Erythroblast (primary cell): Measurements from ENCODE around the gene NPB.
A peak's percentile ranks its signal among the peaks of the same experiment; 100 is the strongest.
"Not testable (repeated sequence)": the region's sequence is repeated elsewhere in the genome, so short reads cannot be mapped to it uniquely, and the experiment has no call there.

Source experiments
- DNase-seq, 2 experiments: peaks; one replicate each; lab custom pipeline; 2025; lab: John Stamatoyannopoulos, UW
- GATA1 ChIP-seq: IDR thresholded peaks from 2 replicates; pipeline ENCODE4 v1.6.1; 2011; ENCODE audit warnings: low read depth, mild to moderate bottlenecking, control low read depth, low read length, moderate library complexity
- POLR2A ChIP-seq: IDR thresholded peaks from 2 replicates; pipeline ENCODE4 v1.6.1; 2011; ENCODE audit warnings: mild to moderate bottlenecking, low read length

NPB gene

DNA sequence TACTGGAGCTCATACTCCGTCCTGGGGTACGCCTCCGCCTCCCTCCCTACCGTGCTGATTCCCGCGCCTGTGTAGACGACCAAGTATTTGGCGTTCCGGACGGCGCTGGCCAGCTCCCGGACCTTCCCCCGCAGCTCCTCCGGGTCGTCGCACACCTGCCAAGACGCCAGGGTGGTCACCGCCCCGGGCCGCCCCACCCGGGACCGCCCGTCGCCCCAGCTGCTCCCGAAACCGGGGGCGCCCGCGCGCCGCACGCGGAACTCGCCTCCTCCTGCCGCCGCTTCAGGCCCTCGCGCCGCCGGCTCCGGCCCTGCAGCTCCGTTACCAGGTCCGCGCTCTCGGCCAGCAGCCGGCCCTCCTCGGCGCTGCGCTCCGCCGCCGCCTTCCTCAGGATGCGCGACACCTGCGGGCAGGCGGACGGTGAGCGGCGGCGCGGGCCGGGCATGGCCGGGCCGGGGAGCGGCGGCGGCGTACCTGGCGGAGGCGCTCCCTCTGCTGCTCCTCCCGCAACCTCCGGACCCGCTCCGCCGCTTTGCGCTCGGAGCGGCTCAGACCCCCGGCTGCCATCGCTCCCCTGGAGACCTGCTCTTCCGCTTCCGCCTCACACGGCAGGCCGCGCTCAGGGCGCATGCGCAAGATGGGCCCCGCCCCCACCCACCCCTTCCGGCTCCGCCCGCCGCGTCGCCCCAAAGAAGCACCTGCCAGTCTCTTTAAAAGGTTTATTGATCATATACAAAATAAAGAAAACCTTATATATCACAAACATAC is 15.7 kb downstream of the NPB start, which contains the start of gene SIRT7:
Gene SIRT7 (minus strand): TSS at position 612 of the 768 bp plus-strand sequence. CDS start 45 bp downstream, at position 567.
- TF ChIP-seq POLR2A (peak; percentile 50), GATA1 (no peak)
- DNase-seq = peak; percentile 84 to 93

DNA sequence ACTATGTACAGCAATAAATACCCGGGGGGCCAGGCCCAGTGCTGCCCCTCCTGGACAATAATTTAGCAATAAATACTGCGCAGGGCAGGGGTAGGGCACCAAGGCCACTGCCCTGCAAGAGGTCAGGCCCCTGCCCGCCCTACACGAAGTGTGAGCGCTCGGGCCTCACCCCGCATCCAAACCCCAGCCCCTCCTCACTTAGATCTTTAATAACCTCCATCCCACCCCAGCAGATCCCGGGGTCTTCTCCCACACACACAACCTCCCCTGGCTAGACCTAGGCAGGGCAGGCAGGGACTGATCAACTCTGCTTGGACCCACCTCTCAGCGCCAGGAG is 16.3 kb downstream of the NPB start:
- not testable (repeated sequence) for DNase-seq

DNA sequence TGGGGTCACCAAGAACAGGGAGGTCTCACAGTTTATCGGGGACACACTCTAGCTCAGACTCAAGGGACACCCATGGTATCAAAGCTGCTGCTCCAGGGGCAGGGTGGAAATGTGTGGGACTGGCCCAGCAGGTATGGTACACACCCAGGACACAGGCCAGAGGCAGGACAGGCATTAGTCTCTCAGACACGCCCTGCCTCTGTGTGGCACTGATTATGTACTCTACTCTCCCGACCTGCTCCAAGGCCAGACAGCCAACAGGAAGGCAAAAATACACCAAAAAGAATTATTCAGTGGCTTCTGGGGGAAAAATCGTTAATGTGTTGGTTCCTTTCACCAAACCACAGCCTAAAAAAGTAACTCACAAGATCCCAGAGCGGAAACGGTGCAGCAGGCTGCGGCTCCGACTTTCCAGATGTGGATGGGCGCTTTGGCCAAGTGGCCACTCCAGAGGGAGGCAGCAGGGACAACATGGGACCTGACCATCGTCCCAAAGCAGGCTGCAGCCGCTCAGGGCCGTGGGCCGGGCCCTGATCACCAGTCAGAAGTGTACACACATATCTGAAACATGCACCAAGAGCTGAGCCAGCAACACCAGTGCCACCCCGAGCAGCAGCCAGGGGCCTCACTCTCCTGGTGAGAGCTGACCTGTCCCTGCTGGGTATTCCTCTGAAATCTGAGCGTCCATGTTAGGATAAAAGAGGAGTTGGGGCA is 17.0 kb downstream of the NPB start:
- TF ChIP-seq GATA1 (no peak), POLR2A (no peak)
- DNase-seq = peak; percentile 50 to 61

DNA sequence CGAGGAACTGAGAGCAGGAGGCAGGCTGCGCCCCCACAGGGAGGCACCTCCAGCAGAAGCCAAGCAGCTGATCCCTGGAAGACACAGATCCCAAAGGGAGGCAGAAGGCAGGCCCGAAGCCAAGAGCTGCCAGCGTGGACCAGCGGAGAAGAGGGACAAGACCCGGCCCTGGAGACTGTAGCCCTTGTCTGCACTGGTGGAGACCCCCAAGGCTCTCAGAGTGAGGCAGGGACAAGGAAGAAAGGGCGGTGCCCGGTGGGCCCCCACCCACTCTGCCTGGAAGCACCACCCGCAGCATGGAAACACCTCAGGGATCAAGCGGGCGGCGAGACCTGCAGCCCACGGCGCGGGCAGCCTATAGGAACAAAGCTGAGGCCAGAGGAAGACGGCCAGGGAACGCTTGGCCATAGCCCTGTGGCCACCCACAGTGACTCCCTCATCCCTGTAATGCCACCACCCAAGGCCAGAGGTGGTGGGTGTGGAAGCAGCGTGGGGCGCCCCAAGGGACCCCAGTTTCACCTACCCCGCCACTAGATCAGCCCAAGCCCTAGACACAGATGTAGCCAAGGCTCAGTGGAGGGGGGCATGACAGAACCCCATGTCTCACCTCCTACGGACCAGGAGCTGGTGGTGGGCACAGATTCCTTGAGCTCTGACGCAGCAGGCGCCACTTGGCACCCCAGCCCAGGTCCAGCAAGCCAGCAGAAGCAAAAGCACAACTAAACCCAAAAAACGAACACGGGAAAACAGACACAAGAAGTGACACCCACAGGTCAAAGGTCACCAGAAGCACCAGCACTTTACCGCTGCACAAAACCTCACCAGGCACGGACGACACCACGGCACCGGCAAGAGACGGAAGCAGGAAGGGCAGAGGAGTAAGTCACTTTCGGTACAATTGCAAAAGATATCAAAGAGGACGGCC is 18.8 kb downstream of the NPB start:
- TF ChIP-seq POLR2A = no peak
- TF ChIP-seq GATA1 = no peak
- DNase-seq = no peak

GRCh38 chr17:81921537-81921862 is 19.5 kb downstream of the NPB start:
- DNase-seq = no peak
- TF ChIP-seq GATA1 = no peak
- no peak for TF ChIP-seq POLR2A

GRCh38 chr17:81921996-81922565 is 20.0 kb downstream of the NPB start:
- TF ChIP-seq GATA1 = no peak
- no peak for TF ChIP-seq POLR2A
- DNase-seq = no peak

- peak; percentile 26 to 45 for DNase-seq
- TF ChIP-seq POLR2A = no peak
- no peak for TF ChIP-seq GATA1
Observed at GRCh38 chr17:81922566-81923301, 20.7 kb downstream of the NPB start.

DNA sequence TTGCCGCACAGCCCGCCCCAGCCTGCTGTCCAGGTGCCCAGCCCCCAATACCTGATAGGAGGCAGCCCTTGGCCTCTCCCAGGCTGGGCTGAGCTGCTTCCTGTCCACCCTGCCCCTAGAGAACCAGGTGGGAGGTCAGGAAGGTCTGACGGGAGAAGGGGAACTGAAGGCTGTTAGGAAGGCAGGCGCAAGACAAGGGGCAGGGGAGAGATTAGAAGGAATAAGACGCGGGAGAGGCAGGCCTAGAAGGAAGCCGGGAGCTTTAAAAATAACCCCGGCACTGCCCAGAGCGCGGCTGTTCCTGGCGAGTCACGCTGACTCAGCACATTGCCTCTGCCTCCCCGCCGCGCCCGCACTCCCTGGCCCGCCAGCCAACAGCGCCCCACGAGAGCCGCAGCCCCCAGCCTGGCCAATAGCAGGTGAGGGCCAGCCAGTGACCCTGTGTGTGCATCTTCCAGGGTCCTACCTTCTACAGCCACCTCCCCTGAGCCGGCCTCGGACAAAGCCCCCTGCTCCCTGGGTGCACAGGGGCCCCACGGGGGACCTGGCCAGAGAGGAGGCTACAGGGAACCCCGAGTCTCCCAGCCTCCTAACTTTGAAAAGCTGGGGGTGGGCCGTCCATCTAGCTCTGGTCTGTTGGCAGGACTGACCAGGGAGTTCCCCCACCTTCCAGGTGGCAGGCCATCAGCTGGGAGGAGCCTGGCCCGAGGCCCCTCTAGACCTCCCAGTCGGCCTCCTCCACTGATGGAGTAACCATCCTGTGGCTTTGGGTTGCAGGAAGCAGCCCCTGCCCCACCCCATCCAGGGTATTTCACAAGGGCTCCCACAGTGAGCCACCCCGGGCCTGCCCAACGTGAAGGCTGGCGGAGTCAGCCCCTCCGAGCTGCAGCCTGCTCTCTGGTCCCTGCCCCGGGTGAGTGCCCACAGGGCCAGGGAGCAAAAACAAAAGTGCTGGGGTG is 21.5 kb downstream of the NPB start:
- peak; percentile 93 to 96 for DNase-seq
- TF ChIP-seq POLR2A (peak; percentile 52), GATA1 (no peak)

DNA sequence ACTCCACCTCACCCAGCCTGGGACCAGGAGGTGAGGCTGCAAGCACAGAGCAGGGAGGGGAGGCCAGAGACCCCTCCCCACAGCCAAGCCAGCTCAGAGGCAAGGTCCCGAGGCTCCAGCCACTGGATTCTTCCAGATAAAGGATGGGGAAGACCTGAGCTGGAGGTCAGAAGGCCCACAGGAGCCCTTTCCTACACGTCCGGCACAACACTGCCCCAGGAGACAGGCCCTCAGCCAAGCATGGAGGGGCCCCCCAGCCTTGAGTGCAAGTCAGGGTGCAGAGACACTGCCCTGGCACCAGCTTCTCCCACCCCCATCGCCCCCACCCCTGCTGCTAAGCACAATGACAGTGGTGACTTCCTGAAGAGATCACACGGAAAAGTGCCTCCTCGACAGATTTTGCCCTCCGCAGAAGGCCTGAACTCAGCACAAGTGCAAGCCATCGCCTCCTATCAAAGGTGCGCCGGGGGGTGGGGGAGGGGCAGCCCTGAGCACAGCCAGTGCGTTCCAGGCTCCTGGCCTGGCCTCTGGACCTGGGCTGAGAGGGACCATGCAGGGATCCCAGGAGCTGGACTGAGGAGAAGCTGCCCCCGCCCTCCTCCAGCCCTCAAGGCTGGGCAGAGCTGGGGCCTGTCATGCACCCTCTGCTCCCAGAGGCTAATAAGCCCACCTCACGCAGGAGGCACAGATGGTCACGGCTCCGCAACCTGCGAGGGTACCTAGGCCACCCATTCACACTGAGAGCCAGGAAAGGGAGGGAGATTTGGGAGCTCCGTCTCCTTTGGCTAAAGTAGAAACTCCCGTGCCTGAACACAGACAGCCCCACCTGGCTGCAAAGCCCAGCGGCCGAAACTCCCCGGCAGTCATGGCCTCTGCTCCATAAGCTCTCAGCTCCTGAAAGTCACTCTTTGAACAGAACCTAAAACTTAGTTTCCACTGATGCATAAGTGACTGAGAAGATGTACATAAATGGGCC is 22.8 kb downstream of the NPB start:
- peak; percentile 39 to 56 for DNase-seq

DNA sequence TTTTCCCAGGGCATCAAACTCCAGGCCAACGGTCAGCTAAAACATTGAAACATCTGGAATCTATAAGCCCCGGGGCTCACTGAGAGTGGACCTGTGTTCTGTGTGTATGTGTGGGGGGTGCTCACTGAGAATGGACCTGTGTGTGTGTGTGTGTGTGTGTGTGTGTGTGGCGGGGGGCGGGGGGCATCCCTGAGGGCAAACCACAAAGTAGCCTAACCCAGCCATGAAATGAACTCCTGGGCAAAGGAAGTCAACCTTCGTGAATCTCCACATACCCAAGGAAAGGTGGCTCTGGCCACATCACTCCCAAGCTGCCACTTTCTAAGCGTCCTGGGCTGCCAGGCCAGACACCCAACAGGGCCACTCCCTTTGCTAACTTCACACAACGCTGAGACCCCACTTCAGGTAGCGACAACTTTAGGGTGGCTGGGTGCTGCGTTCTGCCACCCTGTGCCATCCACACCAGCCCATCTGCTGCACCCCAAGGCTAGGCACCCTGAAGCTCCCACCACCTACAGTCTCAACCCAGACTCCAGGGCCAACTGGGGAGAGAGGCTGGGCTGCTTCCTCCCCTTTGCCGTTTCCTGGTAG is 23.9 kb downstream of the NPB start:
- no peak for DNase-seq
- TF ChIP-seq POLR2A (no peak), GATA1 (no peak)

More for the DNA sequence above, 22.8 kb downstream of the NPB start:
- TF ChIP-seq GATA1 = no peak
- no peak for TF ChIP-seq POLR2A
